GM18526 (cell line): ENCODE measurements around the gene KLK10.

Experiments used
- POLR2A ChIP-seq: IDR thresholded peaks from 3 replicates; pipeline ENCODE4 v1.6.1; 2011; ENCODE audit not compliant: insufficient read length; ENCODE audit errors: extremely low read depth

The KLK10 gene

DNA sequence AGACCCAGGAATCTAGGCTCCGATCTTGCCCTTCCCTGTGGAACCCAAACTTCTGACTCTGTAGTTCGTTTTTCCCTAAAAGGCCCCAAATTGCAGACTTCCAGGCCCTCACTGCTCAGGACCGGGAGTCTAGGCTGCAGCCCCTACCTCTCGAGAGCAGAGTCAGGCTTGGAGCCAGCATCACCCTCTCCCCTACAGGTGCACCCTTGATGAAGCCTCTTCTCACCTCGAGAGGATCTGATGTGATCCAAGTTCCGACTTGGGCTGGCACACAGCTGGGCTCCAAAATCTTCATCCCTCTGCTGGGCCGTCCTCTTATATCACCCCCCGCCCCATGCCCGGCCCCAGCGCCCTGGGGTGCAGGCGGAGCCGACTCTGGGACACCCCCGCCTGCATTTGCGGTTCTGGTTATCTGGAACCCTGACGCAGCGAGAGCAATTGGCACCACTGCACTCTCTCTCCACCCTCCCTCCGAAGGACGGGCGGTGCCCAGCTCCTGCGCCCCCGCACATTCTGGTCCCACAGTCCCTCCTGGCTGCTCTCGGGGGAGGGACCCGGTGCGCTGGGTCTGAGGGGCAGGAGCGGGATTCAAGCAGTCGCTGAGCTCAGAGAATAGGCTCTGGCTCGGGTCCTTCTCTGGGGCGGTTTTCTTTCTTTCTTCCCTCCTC is 35.8 kb downstream of the KLK10 start, which contains the start of gene KLK7:
Gene KLK7 (minus strand): TSS at position 293 of the 668 bp plus-strand sequence. CDS start 1,518 bp downstream, outside the sequence.
- no peak for TF ChIP-seq POLR2A

DNA sequence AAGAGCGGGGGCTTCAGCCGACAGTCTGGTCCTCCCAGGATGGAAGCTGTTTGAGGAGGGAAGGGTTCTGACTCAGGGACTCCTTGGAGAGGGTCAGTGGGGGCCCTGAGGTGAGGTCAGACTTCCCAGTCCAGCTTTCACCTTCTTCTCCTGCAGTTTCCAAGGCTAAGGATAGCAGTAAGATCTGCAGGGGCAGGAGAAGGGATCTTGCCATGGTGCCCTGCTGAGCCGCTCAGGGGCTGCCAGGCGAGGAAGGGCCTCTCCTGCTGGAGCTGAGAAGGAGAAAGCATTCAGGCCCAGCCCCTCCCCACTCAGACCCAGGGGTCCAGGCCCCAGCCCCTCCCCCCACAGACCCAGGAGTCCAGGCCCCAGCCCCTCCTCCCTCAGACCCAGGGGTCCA is 37.3 kb downstream of the KLK10 start:
- no peak for TF ChIP-seq POLR2A

DNA sequence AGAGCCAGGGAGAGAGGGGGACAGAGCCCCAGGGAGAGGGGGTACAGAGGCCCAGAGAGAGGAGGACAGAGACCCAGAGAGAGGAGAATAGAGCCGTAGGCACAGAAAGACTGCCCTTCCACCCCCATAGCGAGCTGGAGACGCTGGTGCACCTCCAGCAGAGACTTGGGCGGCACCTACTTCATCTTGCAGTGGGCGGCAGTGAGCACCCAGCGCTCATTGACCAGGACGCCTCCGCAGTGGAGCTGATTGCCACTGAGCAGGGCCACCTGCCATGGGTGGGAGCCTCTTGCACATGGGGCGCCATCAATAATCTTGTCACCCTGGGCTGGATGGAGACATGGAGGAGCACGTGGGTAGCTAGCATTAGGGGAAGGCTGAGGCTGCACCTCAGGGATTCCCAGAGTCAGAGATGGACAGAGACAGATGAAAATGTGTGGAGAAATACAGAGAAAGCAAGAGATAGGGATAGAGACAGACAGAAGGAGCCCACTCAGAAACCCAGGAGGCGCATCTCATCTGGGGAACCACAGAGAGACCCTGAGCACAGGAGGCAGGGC is 37.8 kb downstream of the KLK10 start:
- TF ChIP-seq POLR2A, result no peak

DNA sequence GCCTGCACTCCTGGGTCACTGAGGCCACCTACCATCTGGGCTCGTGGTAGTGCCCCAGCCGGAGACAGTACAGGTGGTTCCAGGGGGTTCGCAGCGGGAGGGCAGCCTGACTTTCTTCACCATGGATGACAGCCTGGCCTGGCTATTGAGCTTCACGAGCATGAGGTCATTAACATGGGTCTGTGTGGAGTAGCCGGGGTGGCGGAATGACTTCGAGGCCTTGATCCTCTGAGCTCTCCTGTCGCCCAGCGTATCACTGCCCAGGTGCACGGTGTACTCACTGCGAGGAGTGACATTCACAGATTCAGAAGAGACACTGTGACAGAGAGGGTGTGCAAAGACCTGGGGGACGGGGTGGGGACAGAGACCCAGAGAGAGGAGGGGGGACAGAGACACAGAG is 39.3 kb downstream of the KLK10 start:
- TF ChIP-seq POLR2A, result no peak

DNA sequence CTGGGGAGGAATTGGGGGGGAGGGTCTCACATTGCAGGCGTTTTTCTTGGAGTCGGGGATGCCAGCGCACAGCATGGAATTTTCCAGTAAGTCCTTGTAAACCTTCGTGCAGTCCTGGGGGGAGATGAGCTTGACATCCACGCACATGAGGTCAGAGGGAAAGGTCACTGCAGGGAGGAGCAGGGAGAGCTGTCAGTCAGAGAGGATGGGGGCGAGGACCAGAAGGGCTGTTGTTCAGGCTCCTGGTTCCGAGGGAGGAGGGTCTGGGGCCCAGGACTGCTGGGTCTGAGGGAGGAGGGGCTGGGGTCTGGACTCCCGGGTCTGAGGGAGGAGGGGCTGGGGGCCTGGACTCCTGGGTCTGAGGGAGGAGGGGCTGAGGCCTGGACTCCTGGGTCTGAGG is 39.8 kb downstream of the KLK10 start:
- no peak for TF ChIP-seq POLR2A

DNA sequence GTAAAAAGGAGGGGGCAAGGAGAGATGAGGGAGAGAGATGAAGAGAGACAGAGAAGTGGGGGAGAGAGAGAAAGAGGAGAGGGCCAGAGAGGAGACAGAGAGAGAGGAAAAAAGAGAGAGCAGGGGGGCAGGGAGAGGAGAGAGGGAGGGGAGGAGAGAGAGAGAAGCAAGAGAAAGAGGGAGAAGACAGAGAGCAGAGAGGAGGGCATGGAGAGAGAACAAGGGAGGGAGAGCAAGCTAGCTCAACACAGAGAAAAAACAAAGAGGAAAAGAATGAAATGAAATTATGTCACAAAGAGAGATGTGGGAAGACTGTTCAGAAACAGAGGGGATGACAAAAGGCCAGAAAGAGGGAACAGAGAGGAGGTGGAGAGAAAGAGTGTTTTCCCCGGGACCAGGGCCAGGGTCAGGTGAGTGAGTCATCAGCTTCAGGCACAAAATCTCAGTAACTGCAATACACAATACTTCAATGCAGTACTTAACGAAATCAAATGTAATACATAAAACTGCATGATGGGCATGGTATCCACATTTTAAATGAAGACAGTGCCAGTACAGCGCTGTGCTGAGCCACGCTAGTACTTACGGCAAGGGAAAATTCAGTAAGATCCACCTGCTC is 40.6 kb downstream of the KLK10 start:
- TF ChIP-seq POLR2A, result no peak

DNA sequence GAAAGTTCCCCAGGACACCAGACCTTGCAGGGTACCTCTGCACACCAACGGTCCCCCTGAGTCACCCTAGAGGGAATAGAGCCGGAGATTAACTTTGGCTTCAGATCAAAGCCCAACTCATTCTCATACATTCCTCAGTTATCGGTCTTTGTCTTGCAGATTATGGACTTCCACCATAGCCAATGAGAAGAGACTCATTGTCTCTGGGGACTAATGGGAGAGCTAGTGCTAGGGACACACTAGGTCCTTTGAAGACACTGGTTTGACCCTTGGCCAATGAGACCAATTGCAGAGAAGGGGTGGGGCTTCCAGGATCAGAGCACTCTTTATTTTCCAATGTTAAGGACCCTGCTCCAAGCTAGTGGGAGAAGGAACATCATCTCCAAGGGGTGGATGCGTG is 41.9 kb downstream of the KLK10 start:
- no peak for TF ChIP-seq POLR2A

DNA sequence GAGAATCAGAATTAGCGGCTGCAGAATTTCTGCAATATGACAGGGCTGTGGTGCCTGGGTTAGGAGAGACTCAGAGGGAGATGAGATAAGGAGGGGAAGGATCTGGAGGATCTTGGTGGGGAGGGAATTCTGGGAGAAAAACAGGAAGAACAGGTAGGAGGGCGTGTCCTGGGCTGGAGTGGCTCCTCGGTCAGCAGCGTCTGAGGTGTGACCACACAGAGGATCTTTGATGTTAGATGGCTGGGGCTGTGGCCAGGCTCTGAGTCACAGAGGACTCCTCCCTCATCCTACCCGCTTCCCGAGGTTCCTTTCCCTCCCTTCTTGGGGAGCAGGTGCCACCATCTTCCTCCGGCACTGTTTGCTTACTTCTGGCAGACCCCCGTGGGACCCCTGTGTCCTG is 43.7 kb downstream of the KLK10 start:
- no peak for TF ChIP-seq POLR2A

DNA sequence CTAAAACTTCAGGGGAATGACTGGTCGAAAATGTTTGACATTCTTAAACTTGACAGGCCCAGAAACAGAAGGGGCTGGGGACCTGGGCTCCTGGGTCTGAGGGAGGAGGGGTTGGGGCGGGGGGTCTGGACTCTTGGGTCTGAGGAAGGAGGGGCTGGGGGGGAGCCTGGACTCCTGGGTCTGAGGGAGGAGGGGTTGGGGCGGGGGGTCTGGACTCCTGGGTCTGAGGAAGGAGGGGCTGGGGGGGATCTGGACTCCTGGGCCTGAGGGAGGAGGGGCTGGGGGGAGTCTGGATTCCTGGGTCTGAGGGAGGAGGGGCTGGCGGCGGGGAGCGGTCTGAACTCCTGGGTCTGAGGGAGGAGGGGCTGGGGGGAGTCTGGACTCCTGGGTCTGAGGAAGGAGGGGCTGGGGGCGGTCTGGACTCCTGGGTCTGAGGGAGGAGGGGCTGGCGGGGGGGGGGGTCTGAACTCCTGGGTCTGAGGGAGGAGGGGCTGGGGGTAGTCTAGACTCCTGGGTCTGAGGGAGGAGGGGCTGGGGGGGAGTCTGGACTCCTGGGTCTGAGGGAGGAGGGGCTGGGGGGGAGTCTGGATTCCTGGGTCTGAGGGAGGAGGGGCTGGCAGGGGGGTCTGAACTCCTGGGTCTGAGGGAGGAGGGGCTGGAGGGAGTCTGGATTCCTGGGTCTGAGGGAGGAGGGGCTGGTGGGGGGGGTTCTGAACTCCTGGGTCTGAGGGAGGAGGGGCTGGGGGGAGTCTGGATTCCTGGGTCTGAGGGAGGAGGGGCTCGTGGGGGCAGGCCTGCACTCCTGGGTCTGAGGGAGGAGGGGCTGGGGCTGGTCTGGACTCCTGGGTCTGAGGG is 44.6 kb downstream of the KLK10 start:
- TF ChIP-seq POLR2A, result no peak

DNA sequence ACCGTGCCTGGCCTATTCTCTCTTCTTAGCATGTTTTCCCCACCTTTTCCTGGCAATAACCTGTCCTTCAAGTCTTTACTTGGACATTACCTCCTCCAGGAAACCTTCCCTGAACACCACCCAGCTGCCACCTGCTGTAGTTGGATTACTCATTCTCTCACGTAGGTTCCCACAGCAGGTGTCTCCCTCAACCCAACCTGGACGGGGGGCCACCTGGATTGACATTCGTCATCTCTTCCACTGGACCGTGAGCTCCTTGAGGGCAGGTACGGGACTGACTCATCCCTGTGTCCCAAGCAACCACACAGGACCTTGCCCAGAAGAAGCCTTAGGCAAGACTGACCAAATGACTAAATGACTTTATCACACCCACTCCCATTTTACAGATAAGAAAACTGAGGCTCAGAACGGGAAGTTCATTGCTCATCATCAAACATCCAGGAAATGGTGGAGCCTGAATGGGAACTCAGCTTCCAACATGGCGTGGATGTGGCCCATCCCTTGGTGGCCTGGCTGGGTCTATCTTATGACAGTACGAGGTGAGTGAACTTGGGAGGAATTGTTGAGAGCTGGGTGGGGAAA is 46.6 kb downstream of the KLK10 start:
- no peak for TF ChIP-seq POLR2A

DNA sequence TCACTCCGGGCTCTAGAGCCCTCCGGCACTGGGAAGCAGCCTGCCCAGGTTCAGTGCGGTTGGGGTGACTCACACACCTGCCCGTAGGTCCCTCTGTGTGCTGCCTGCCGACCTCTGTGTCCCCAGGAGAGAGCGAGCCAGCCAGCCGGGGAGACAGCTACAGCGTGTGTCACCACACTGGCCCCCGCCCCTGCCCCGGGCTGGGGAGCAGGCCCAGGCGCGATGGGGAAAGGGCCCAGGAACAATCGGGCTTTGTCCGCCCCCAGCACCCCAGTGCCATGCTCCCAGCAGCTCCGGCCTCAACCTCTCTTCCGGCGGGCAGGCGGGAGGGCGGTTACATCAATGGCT is 50.1 kb downstream of the KLK10 start, which contains the start of gene KLK6:
Gene KLK6 (minus strand): TSS at position 179 of the 348 bp plus-strand sequence. CDS start 1,487 bp downstream, outside the sequence.
- TF ChIP-seq POLR2A, result no peak

DNA sequence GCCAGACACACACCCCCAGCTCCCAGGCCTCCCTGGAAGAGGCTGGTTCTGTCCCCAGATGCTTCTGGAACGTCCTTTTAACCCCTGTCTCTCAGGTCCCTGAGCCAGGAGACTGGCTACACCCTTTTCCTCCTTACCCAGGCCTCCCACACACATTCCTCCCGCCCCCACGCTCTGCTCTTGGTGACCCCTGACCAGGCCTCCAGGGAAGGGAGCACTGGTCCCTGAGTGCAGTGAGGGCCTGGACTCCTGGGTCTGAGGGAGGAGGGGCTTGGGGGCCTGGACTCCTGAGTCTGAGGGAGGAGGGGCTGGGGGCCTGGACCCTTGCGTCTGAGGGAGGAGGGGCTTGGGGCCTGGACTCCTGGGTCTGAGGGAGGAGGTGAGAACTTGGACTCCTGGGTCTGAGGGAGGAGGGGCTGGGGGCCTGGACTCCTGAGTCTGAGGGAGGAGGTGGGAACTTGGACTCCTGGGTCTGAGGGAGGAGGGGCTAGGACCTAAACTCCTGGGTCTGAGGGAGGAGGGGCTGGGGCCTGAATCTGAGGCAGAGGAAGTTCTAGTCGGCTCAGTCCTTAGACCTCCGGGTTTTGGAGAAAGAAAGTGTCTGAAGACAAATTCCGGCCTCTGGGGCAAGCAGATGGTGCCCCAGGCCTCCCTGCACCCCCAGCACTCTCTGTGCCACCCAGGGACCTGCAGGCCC is 50.6 kb downstream of the KLK10 start:
- TF ChIP-seq POLR2A, result no peak

DNA sequence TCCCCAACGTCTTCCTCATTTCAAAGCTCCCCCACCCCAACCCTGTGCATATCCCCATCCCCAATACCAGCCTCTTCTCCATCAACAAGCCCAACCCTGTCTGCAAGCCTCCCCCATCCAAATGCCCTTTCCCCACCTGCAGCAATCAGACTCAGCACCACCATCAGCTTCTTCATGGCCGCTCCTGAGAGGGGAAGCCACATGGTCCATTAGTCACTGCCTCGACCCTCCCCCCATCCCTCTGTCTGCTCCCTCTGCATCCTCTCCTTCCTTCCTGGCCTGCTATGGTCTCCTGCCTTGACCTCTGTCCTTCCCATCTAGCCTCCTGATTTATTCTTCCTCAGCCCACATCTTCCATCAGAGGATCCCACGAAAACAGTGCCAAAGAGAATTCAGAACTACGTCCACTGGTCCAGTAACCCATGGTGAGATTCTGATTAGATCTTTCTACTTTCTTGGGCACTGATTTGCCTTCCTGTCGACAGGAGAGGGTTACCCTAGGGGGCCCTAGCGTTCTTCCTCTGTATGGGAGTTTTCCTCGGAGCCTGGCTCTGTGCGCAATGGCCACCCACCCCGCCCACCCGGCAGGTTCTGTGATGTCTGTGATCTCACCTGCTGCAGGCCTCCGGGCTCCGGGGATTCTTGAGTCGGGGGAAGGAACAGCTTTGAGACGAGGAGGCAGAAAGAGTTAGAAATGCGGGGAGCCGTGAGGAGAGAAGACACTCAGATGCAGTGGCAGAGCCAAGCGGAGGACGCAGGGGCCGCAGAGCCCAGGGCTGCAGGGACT is 51.4 kb downstream of the KLK10 start:
- TF ChIP-seq POLR2A, result no peak

DNA sequence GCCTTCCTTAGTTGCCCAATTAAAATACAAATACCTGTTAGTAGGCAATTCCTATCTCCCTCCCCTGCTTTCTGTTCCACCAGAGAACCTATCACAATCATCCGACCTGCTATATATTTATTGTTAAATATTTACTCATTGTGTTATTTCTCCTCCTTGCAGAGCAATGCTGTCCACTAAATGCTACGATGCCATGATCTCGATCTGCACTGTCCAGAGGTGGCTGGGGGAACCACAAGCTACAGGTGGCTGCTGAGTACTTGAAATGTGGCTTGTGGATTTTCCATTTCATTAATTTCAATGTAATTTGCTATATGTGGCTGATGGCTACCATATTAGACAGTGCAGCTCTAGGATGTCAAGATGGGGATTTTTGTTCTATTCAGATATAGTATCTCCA is 55.2 kb downstream of the KLK10 start:
- no peak for TF ChIP-seq POLR2A
